GM12865 (cell line): ENCODE measurements around the gene DMRTC2.

Source experiments
- DNase-seq: peaks from one replicate; pipeline ENCODE4 v3.0.0; 2010; ENCODE audit warnings: low read depth
- H3K4me3 ChIP-seq: 2 replicates; pipeline ENCODE4 v1.5.1; 2011; ENCODE audit warnings: mild to moderate bottlenecking, low read depth, low read length, control low read depth
- CTCF ChIP-seq: IDR thresholded peaks from 2 replicates; pipeline ENCODE4 v1.5.1; 2011; ENCODE audit warnings: low read length, control low read depth, low read depth, inconsistent platforms; ENCODE audit not compliant: insufficient read depth; ENCODE audit errors: missing control alignments

DMRTC2 gene

GRCh38 chr19:41804336-41804735 is 40.5 kb upstream of the DMRTC2 start:
- no peak for TF ChIP-seq CTCF
- H3K4me3 ChIP-seq = no peak overlapping the region
- no peak for DNase-seq

- TF ChIP-seq CTCF = no peak
- no peak for DNase-seq
- no peak overlapping the region for H3K4me3 ChIP-seq
Measured at GRCh38 chr19:41807176-41807575, 37.7 kb upstream of the DMRTC2 start.

GRCh38 chr19:41808663-41809566 is 35.9 kb upstream of the DMRTC2 start:
- no peak for DNase-seq
- no peak overlapping the region for H3K4me3 ChIP-seq
- TF ChIP-seq CTCF = no peak

- no peak overlapping the region for H3K4me3 ChIP-seq
- no peak for TF ChIP-seq CTCF
- DNase-seq = no peak
Measured at GRCh38 chr19:41810301-41810700, 34.5 kb upstream of the DMRTC2 start.

GRCh38 chr19:41811036-41811435 is 33.8 kb upstream of the DMRTC2 start:
- no peak for TF ChIP-seq CTCF
- no peak for DNase-seq

GRCh38 chr19:41811981-41812380 is 32.9 kb upstream of the DMRTC2 start:
- no peak for DNase-seq
- no peak overlapping the region for H3K4me3 ChIP-seq
- no peak for TF ChIP-seq CTCF

More at GRCh38 chr19:41811036-41811435, 33.8 kb upstream of the DMRTC2 start:
- H3K4me3 ChIP-seq = no peak overlapping the region

GRCh38 chr19:41813911-41814310 is 30.9 kb upstream of the DMRTC2 start:
- H3K4me3 ChIP-seq = no peak overlapping the region
- DNase-seq = no peak
- TF ChIP-seq CTCF = no peak
